GM12878 (cell line): ENCODE results near the gene KRT81. TPM values are rescaled to one million over a fixed set of nuclear protein-coding genes. Genes with fewer than 3 reads are reported as not detected.

ENCODE experiments used
- ATAC-seq: fragments of 200-7000 bp; cut with Tn5 transposase; 3 replicates; pipeline ENCODE4 v1.9.1; 2020; ENCODE audit warnings: mild to moderate bottlenecking, moderate library complexity
- BruUV-seq: library from RNA; stranded (reverse); fragments of 400-500 nt; replicated peaks from 2 replicates; lab custom pipeline; 2021; lab: Mats Ljungman, UMichigan
- CTCF ChIA-PET: fragments of 300-600 bp; sonication (Branson Sonifier 250); formaldehyde crosslinking; extraction: SDS; loops from one replicate; lab custom pipeline; 2021; ENCODE audit warnings: inconsistent platforms; lab: Yijun Ruan, JAX
- POLR2A ChIA-PET: fragments of 350-600 bp; formaldehyde crosslinking; extraction: SDS; loops from one replicate; lab custom pipeline; 2021; ENCODE audit warnings: inconsistent platforms; lab: Charles Lee
- RAD21 ChIA-PET: fragments of 300-600 bp; sonication (Branson Sonifier 250); formaldehyde crosslinking; loops from one replicate; lab custom pipeline; 2023; ENCODE audit warnings: antibody characterized with exemption; ENCODE audit not compliant: unreplicated experiment; lab: Charles Lee
- SMC1A ChIA-PET: fragments of 300-600 bp; sonication (Branson Sonifier 250); formaldehyde crosslinking; loops from one replicate; lab custom pipeline; 2023; ENCODE audit not compliant: unreplicated experiment, uncharacterized antibody; lab: Charles Lee
- DNase-seq: peaks from one replicate; pipeline ENCODE4 v3.0.0-alpha.2; 2011; ENCODE audit warnings: low read depth, low spot score
- FAIRE-seq: peaks from 3 replicates; lab custom pipeline; 2011; peaks lifted over from hg19 to GRCh38; lab: Jason Lieb, UNC
- H2AFZ ChIP-seq: 2 replicates; pipeline ENCODE4 v1.6.0; 2011; ENCODE audit warnings: low read depth, low read length, control low read depth; ENCODE audit not compliant: control insufficient read depth
- H3K27ac ChIP-seq: 2 replicates; pipeline ENCODE4 v1.5.1; 2011; ENCODE audit warnings: control low read depth; ENCODE audit not compliant: control insufficient read depth, insufficient read depth
- H3K27me3 ChIP-seq, 2 experiments: replicated peaks in 1 of 2; 2 replicates each; pipeline versions ENCODE4 v1.6.0 to v1.6.1; 2011; ENCODE audit warnings: low read length in 1 of 2; ENCODE audit not compliant: control insufficient read depth in 2 of 2, insufficient read depth in 2 of 2
- H3K36me3 ChIP-seq, 2 experiments: 2 replicates each; pipeline ENCODE4 v1.5.1; 2011; ENCODE audit warnings: low read length in 1 of 2; ENCODE audit not compliant: control insufficient read depth in 2 of 2, insufficient read depth in 2 of 2
- H3K4me1 ChIP-seq: 2 replicates; pipeline ENCODE4 v1.6.1; 2011; ENCODE audit warnings: mild to moderate bottlenecking, low read length, moderate library complexity, mixed read lengths; ENCODE audit not compliant: control insufficient read depth, insufficient read depth
- H3K4me2 ChIP-seq: 2 replicates; pipeline ENCODE4 v1.6.0; 2011; ENCODE audit warnings: control low read depth; ENCODE audit not compliant: control insufficient read depth, insufficient read depth
- H3K4me3 ChIP-seq: fragments of 200-600 bp; sonication (generic); 2 replicates; pipeline ENCODE4 v1.5.1; 2016
- H3K79me2 ChIP-seq: 2 replicates; pipeline ENCODE4 v1.6.0; 2011; ENCODE audit warnings: low read length; ENCODE audit not compliant: control insufficient read depth, insufficient read depth
- H3K9ac ChIP-seq: 2 replicates; pipeline ENCODE4 v1.8.0; 2011; ENCODE audit warnings: low read length, control low read depth, mixed read lengths; ENCODE audit not compliant: control insufficient read depth, insufficient read depth
- H3K9me3 ChIP-seq: replicated peaks from 3 replicates; pipeline ENCODE4 v1.5.1; 2011; ENCODE audit warnings: mild to moderate bottlenecking, low read length; ENCODE audit not compliant: control insufficient read depth, insufficient read depth
- H4K20me1 ChIP-seq: 2 replicates; pipeline ENCODE4 v1.6.0; 2011; ENCODE audit not compliant: control insufficient read depth, insufficient read depth
- ATF3 ChIP-seq: IDR thresholded peaks from 2 replicates; pipeline ENCODE4 v1.6.1; 2011; ENCODE audit warnings: low read depth, mild to moderate bottlenecking, low read length, moderate library complexity, borderline replicate concordance; ENCODE audit errors: extremely low read depth
- ATF7 ChIP-seq: fragments of 450-650 bp; IDR thresholded peaks from 2 replicates; pipeline ENCODE4 v1.6.1; 2016; ENCODE audit warnings: low read depth, mild to moderate bottlenecking
- DPF2 ChIP-seq: fragments of 450-650 bp; IDR thresholded peaks from 2 replicates; pipeline ENCODE4 v1.6.1; 2017; ENCODE audit warnings: mild to moderate bottlenecking
- EZH2 ChIP-seq: IDR thresholded peaks from 2 replicates; pipeline ENCODE4 v1.6.1; 2012; ENCODE audit warnings: low read depth, mild to moderate bottlenecking, control low read depth, inconsistent platforms, low read length, borderline replicate concordance; ENCODE audit not compliant: control insufficient read depth
- GATAD2B ChIP-seq: fragments of 450-650 bp; conservative IDR thresholded peaks from 2 replicates; pipeline ENCODE4 v1.6.1; 2017; ENCODE audit warnings: low read depth, mild to moderate bottlenecking, moderate library complexity
- IKZF1 ChIP-seq: fragments of 450-650 bp; conservative IDR thresholded peaks from 2 replicates; pipeline ENCODE4 v1.6.1; 2017; ENCODE audit warnings: antibody characterized with exemption, mild to moderate bottlenecking
- MAX ChIP-seq: IDR thresholded peaks from 2 replicates; pipeline ENCODE4 v1.6.1; 2012; ENCODE audit warnings: low read depth, low read length, improper control_type of control experiment
- NBN ChIP-seq: fragments of 450-650 bp; IDR thresholded peaks from 2 replicates; pipeline ENCODE4 v1.6.1; 2016
- NFYB ChIP-seq: IDR thresholded peaks from 2 replicates; pipeline ENCODE4 v1.6.1; 2011; ENCODE audit warnings: low read depth, mild to moderate bottlenecking, low read length, improper control_type of control experiment, moderate library complexity; ENCODE audit not compliant: insufficient read depth
- PAX8 ChIP-seq: fragments of 450-650 bp; IDR thresholded peaks from 2 replicates; pipeline ENCODE4 v1.6.1; 2017; ENCODE audit warnings: mild to moderate bottlenecking, moderate library complexity
- RB1 ChIP-seq: fragments of 450-650 bp; formaldehyde crosslinking; IDR thresholded peaks from 2 replicates; pipeline ENCODE4 v1.6.1; 2017; ENCODE audit warnings: mild to moderate bottlenecking, borderline replicate concordance
- RUNX3 ChIP-seq: IDR thresholded peaks from 2 replicates; pipeline ENCODE4 v1.6.1; 2012; ENCODE audit warnings: low read length, inconsistent platforms
- SIX5 ChIP-seq: IDR thresholded peaks from 2 replicates; pipeline ENCODE4 v1.6.1; 2011; ENCODE audit warnings: mild to moderate bottlenecking, low read depth, low read length, moderate library complexity; ENCODE audit not compliant: severe bottlenecking
- SMARCA5 ChIP-seq: fragments of 450-650 bp; IDR thresholded peaks from 2 replicates; pipeline ENCODE4 v1.6.1; 2017; ENCODE audit warnings: mild to moderate bottlenecking
- WGBS: methylation state at CpG from one replicate; pipeline ENCODE4 v1.1.6; 2016; ENCODE audit warnings: low lambda C conversion rate; ENCODE audit not compliant: insufficient replicate concordance, insufficient coverage; ENCODE audit errors: missing lambda C conversion rate; 5-methylcytosine and 5-hydroxymethylcytosine counted together
- in situ Hi-C: fragments of 300-500 bp; cut with MboI; formaldehyde crosslinking; loops from 9 replicates; pipeline ENCODE4 v1.14.3; 2018; ENCODE audit warnings: mixed read lengths
- intact Hi-C: fragments of 100-400 bp; cut with micrococcal nuclease; formaldehyde crosslinking; loops from one replicate; pipeline ENCODE4 v1.14.2; 2022; ENCODE audit not compliant: unreplicated experiment
- polyA plus RNA-seq, 11 experiments: library from polyadenylated mRNA; depleted of rRNA in 4 of 11; unstranded in 6 of 11; stranded (reverse) in 5 of 11; fragments of >200 nt; fragmentation: Nextera tagmentation in 4 of 11; fragmentation: Illumina TruSeq in 1 of 11; extraction: Ambion mirVana in 4 of 11; extraction: Trizol in 1 of 11; gene quantifications; 1 replicate in 1 of 11; 2 replicates in 10 of 11; pipeline versions ENCODE4 v1.2.1 to v1.2.3, GENCODE V29; 2011 to 2016; ENCODE audit warnings: inconsistent platforms in 2 of 11, missing spikeins in 2 of 11, low read depth in 1 of 11
- total RNA-seq, 4 experiments: library from RNA; depleted of rRNA in 3 of 4; stranded (reverse); fragments of >200 nt in 3 of 4; fragmentation: Illumina TruSeq in 1 of 4; extraction: Trizol in 1 of 4; gene quantifications; 2 replicates each; pipeline versions ENCODE4 v1.2.1 to v1.2.3, GENCODE V29; 2013 to 2021

The KRT81 gene
- total and polyA plus RNA-seq, 10 of the 15 experiments (the other 5 are each of a cell fraction or from before 2014, with no cell fraction given), result 0.05 to 0.15 TPM; not detected in 8

GRCh38 chr12:52253391-52254179 lies 37.7 kb downstream of the KRT81 start:
- ChIA-PET CTCF (interaction anchor here (1.6 kb wide), 1 partner anchor 9 kb away, joined by 3 read pairs; no protein-coding TSS in a partner anchor), POLR2A (no interaction called here)

GRCh38 chr12:52252728-52253343 lies 38.5 kb downstream of the KRT81 start:
- Histone ChIP-seq H3K27me3 (peaks cover 0 to 2% of the 10 kb centered on the region in 2 experiments; a peak in 2 of 4 replicates), H3K4me1 (no peaks in the 10 kb centered on the region; the same call in 1 of the 2 replicates), H3K27ac (no peak overlapping the region), H3K36me3 (no peaks in the 10 kb centered on the region), H3K79me2 (no peaks in the 10 kb centered on the region), H3K4me3 (no peak overlapping the region), H2AFZ (no peak overlapping the region), H3K4me2 (no peak overlapping the region), H3K9me3 (no peaks in the 10 kb centered on the region), H3K9ac (no peak overlapping the region), H4K20me1 (no peaks in the 10 kb centered on the region)
- intact Hi-C loops (no loop called here), in situ Hi-C loops (no loop called here)
- RAD21 ChIA-PET, result no interaction called here
- SMC1A ChIA-PET, result no interaction called here
- DNase-seq (no peak), FAIRE-seq (no peak), ATAC-seq (no peak)
- POLR2A ChIA-PET, result no interaction called here
- WGBS, result 52% methylated on average over 11 of the region's 11 CpGs
- CTCF ChIA-PET, result interaction anchor here (1.5 to 3.5 kb wide), 3 partner anchors 8 to 34 kb away, joined by 3 to 13 read pairs (median 3); no protein-coding TSS in a partner anchor
- BruUV-seq, result no TSS peak
- TF ChIP-seq GATAD2B (no peak), ATF7 (no peak), ATF3 (no peak), EZH2 (no peak), NBN (no peak), RUNX3 (no peak), RB1 (no peak), SMARCA5 (no peak), NFYB (no peak), SIX5 (no peak), DPF2 (no peak), MAX (no peak), PAX8 (no peak)

More at GRCh38 chr12:52253391-52254179, 37.7 kb downstream of the KRT81 start:
- H3K4me1 ChIP-seq, result no peaks in the 10 kb centered on the region; the same call in 1 of the 2 replicates
- WGBS, result 66% methylated on average over 14 of the region's 14 CpGs
- ATAC-seq (no peak), DNase-seq (no peak), FAIRE-seq (no peak)
- no peak overlapping the region for H3K4me2 ChIP-seq
- no peak for TF ChIP-seq IKZF1
- H3K27ac ChIP-seq, result no peak overlapping the region
- H3K27me3 ChIP-seq, result peaks cover 0 to 2% of the 10 kb centered on the region in 2 experiments; a peak in 3 of 4 replicates
- H3K9me3 ChIP-seq, result no peaks in the 10 kb centered on the region
- no peaks in the 10 kb centered on the region for H3K36me3 ChIP-seq
- in situ Hi-C loops (no loop called here), intact Hi-C loops (no loop called here)
- no TSS peak for BruUV-seq
- no peak overlapping the region for H3K4me3 ChIP-seq
- H4K20me1 ChIP-seq, result no peaks in the 10 kb centered on the region
- ChIA-PET RAD21 (no interaction called here), SMC1A (no interaction called here)
- no peaks in the 10 kb centered on the region for H3K79me2 ChIP-seq
- no peak overlapping the region for H3K9ac ChIP-seq
- no peak overlapping the region for H2AFZ ChIP-seq
